IMR-90 (cell line): ENCODE measurements around the gene PDGFC. TPM values are rescaled to one million over a fixed set of nuclear protein-coding genes. Genes with fewer than 3 reads are reported as not detected.

Experiments used
- ATAC-seq: fragments of 200-7000 bp; cut with Tn5 transposase; 2 replicates; pipeline ENCODE4 v1.9.1; 2020; ENCODE audit warnings: low read depth, mild to moderate bottlenecking, moderate library complexity
- BruUV-seq: library from RNA; stranded (reverse); fragments of 400-500 nt; replicated peaks from 2 replicates; lab custom pipeline; 2021; lab: Mats Ljungman, UMichigan
- CTCF ChIA-PET: fragments of 300-600 bp; formaldehyde crosslinking; extraction: SDS; loops from one replicate; lab custom pipeline; 2021; ENCODE audit warnings: antibody characterized with exemption; lab: Yijun Ruan, JAX
- POLR2A ChIA-PET: fragments of 300-600 bp; sonication (Branson Sonifier 250); formaldehyde crosslinking; loops from one replicate; lab custom pipeline; 2022; ENCODE audit warnings: antibody characterized with exemption; ENCODE audit not compliant: unreplicated experiment; lab: Charles Lee
- DNase-seq: peaks from one replicate; pipeline ENCODE4 v3.0.0; 2013
- H2AFZ ChIP-seq: replicated peaks from 2 replicates; pipeline ENCODE3; 2013; ENCODE audit warnings: low read length, mild to moderate bottlenecking; ENCODE audit not compliant: poor library complexity
- H2AK5ac ChIP-seq: 2 replicates; pipeline ENCODE4 v1.6.1; 2013; ENCODE audit warnings: low read depth, low read length, inconsistent platforms
- H2AK9ac ChIP-seq: replicated peaks from 2 replicates; pipeline ENCODE3; 2013; ENCODE audit warnings: mild to moderate bottlenecking, low read depth, low read length, moderate library complexity; ENCODE audit not compliant: poor library complexity
- H2BK120ac ChIP-seq: 2 replicates; pipeline ENCODE4 v1.6.1; 2013; ENCODE audit warnings: low read depth, low read length, inconsistent platforms
- H2BK15ac ChIP-seq: 3 replicates; pipeline ENCODE4 v1.6.1; 2013; ENCODE audit warnings: low read depth, low read length, inconsistent platforms
- H2BK20ac ChIP-seq: 2 replicates; pipeline ENCODE4 v1.6.1; 2013; ENCODE audit warnings: low read depth, mild to moderate bottlenecking, inconsistent platforms, low read length, moderate library complexity
- H2BK5ac ChIP-seq: 2 replicates; pipeline ENCODE4 v1.6.1; 2013; ENCODE audit warnings: mild to moderate bottlenecking, low read depth, low read length, inconsistent platforms; ENCODE audit not compliant: poor library complexity, severe bottlenecking
- H3K14ac ChIP-seq: replicated peaks from 2 replicates; pipeline ENCODE4 v1.6.1; 2013; ENCODE audit warnings: low read depth, low read length, inconsistent platforms
- H3K18ac ChIP-seq: 2 replicates; pipeline ENCODE4 v1.6.1; 2013; ENCODE audit warnings: low read depth, low read length, control low read depth
- H3K23ac ChIP-seq: 2 replicates; pipeline ENCODE4 v1.6.1; 2013; ENCODE audit warnings: low read depth, low read length, inconsistent platforms
- H3K27ac ChIP-seq: 2 replicates; pipeline ENCODE4 v1.5.1; 2013; ENCODE audit warnings: mild to moderate bottlenecking, control low read depth, low read length; ENCODE audit not compliant: insufficient read depth
- H3K27me3 ChIP-seq: 2 replicates; pipeline ENCODE4 v1.6.1; 2013; ENCODE audit warnings: low read length; ENCODE audit not compliant: control insufficient read depth, insufficient read depth
- H3K36me3 ChIP-seq: 2 replicates; pipeline ENCODE4 v1.6.1; 2013; ENCODE audit warnings: low read length, mixed read lengths; ENCODE audit not compliant: control insufficient read depth, insufficient read depth
- H3K4ac ChIP-seq: 2 replicates; pipeline ENCODE4 v1.6.1; 2013; ENCODE audit warnings: low read depth, low read length, inconsistent platforms
- H3K4me1 ChIP-seq: 2 replicates; pipeline ENCODE4 v1.6.1; 2013; ENCODE audit warnings: low read length, mixed read lengths; ENCODE audit not compliant: control insufficient read depth, insufficient read depth
- H3K4me2 ChIP-seq: 2 replicates; pipeline ENCODE4 v1.6.1; 2013; ENCODE audit warnings: low read depth, mild to moderate bottlenecking, control low read depth, low read length, moderate library complexity
- H3K4me3 ChIP-seq: 2 replicates; pipeline ENCODE4 v1.5.1; 2013; ENCODE audit warnings: low read depth, mild to moderate bottlenecking, control low read depth, low read length, moderate library complexity; ENCODE audit not compliant: insufficient read depth
- H3K56ac ChIP-seq: 2 replicates; pipeline ENCODE4 v1.6.1; 2013; ENCODE audit warnings: low read length, inconsistent platforms; ENCODE audit not compliant: insufficient read depth; ENCODE audit errors: extremely low read depth
- H3K79me1 ChIP-seq, 2 experiments: 2 replicates each; pipeline ENCODE4 v1.6.1; 2013; ENCODE audit warnings: low read length in 2 of 2, inconsistent platforms in 1 of 2, low read depth in 1 of 2
- H3K9ac ChIP-seq: 2 replicates; pipeline ENCODE4 v1.6.1; 2013; ENCODE audit warnings: low read depth, low read length, control low read depth
- H3K9me1 ChIP-seq: 2 replicates; pipeline ENCODE4 v1.6.1; 2013; ENCODE audit warnings: low read length, inconsistent platforms; ENCODE audit not compliant: insufficient read depth
- H3K9me3 ChIP-seq: 2 replicates; pipeline ENCODE4 v1.6.1; 2013; ENCODE audit warnings: low read length; ENCODE audit not compliant: control insufficient read depth, insufficient read depth
- H4K20me1 ChIP-seq: 2 replicates; pipeline ENCODE4 v1.6.1; 2013; ENCODE audit warnings: low read length, inconsistent platforms; ENCODE audit not compliant: insufficient read depth
- H4K5ac ChIP-seq: 2 replicates; pipeline ENCODE4 v1.6.1; 2013; ENCODE audit warnings: mild to moderate bottlenecking, low read depth, low read length, control low read depth
- H4K8ac ChIP-seq, 2 experiments: 2 replicates each; pipeline ENCODE4 v1.6.1; 2013; ENCODE audit warnings: low read depth in 2 of 2, low read length in 2 of 2, control low read depth in 1 of 2, inconsistent platforms in 1 of 2
- H4K91ac ChIP-seq: 2 replicates; pipeline ENCODE4 v1.6.1; 2013; ENCODE audit warnings: low read depth, low read length, inconsistent platforms; ENCODE audit not compliant: insufficient read depth
- BHLHE40 ChIP-seq: fragments of 150-350 bp; IDR thresholded peaks from 2 replicates; pipeline ENCODE4 v1.6.1; 2016; ENCODE audit warnings: mild to moderate bottlenecking, low read depth, low read length
- CEBPB ChIP-seq: IDR thresholded peaks from 2 replicates; pipeline ENCODE4 v1.6.1; 2012; ENCODE audit warnings: low read depth, low read length, improper control_type of control experiment
- MAFK ChIP-seq: IDR thresholded peaks from 2 replicates; pipeline ENCODE4 v1.6.1; 2012; ENCODE audit warnings: low read depth, low read length, improper control_type of control experiment
- MXI1 ChIP-seq: IDR thresholded peaks from 2 replicates; pipeline ENCODE4 v1.6.1; 2012; ENCODE audit warnings: low read depth, mild to moderate bottlenecking, low read length, moderate library complexity, borderline replicate concordance
- NFE2L2 ChIP-seq: fragments of 150-350 bp; IDR thresholded peaks from 2 replicates; pipeline ENCODE4 v1.6.1; 2016; ENCODE audit warnings: low read depth, mild to moderate bottlenecking, low read length
- POLR2A ChIP-seq: IDR thresholded peaks from 2 replicates; pipeline ENCODE4 v1.6.1; 2012; ENCODE audit warnings: mild to moderate bottlenecking, low read depth, low read length
- RAD21 ChIP-seq: IDR thresholded peaks from 2 replicates; pipeline ENCODE4 v1.6.1; 2012; ENCODE audit warnings: low read length, improper control_type of control experiment
- WGBS, 2 experiments: methylation state at CpG; one replicate each; pipeline versions ENCODE4 v1.1.5 to v1.1.7; 2013; ENCODE audit warnings: missing lambda C conversion rate in 2 of 2; ENCODE audit not compliant: insufficient read length in 1 of 2; ENCODE audit errors: extremely low coverage in 2 of 2; 5-methylcytosine and 5-hydroxymethylcytosine counted together
- dilution Hi-C: fragments of 300-500 bp; cut with HindIII; formaldehyde crosslinking; loops from one replicate; pipeline ENCODE4 v1.14.3; 2018; ENCODE audit warnings: low sequenced_read_pairs; ENCODE audit not compliant: unreplicated experiment
- in situ Hi-C: fragments of 300-500 bp; cut with MboI; formaldehyde crosslinking; loops from 3 replicates; pipeline ENCODE4 v1.14.3; 2019; ENCODE audit warnings: low sequenced_read_pairs, inconsistent platforms, mixed read lengths
- intact Hi-C: fragments of 100-400 bp; cut with micrococcal nuclease; formaldehyde crosslinking; loops from 2 replicates; pipeline ENCODE4 v1.10.0; 2022
- polyA plus RNA-seq, 3 experiments: library from polyadenylated mRNA; depleted of rRNA; stranded (reverse); fragments of >200 nt; gene quantifications; 2 replicates each; pipeline ENCODE4 v1.2.3, GENCODE V29; 2012; ENCODE audit warnings: low replicate concordance in 1 of 3
- total RNA-seq: library from RNA; depleted of rRNA; stranded (reverse); fragments of >200 nt; gene quantifications from 2 replicates; pipeline ENCODE4 v1.2.3, GENCODE V29; 2012
- TF ChIP-seq, protein P1 (sequence below): fragments of 150-350 bp; IDR thresholded peaks from 2 replicates; pipeline ENCODE4 v1.6.1; 2016; ENCODE audit warnings: low read depth, mild to moderate bottlenecking, low read length, moderate library complexity, borderline replicate concordance
- TF ChIP-seq, protein P2 (sequence below): conservative IDR thresholded peaks from 2 replicates; pipeline ENCODE4 v1.5.1; 2012; ENCODE audit warnings: mild to moderate bottlenecking, low read depth, low read length, improper control_type of control experiment

PDGFC gene
- total and polyA plus RNA-seq, 2 of the 4 experiments (the other 2 are of a cell fraction), result 19.8 to 90.7 TPM

DNA sequence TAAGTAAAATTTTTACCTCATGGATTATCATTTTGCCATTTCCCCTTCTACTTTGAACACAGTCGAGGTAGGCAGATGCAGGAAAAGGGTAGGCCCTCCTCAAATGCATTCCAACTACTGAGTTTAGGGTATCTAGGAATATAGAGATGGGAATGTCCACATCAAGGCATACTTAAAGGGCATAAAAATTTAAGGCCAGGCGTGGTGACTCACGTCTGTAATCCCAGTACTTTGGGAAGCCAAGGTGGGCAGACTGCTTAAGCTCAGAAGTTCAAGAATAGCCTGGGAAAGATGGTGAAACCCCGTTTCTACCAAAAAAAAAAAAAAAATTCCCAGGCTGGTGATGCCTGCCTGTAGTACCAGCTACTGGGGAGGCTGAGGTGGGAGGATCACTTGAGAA is 146.5 kb downstream of the PDGFC start:
- Histone ChIP-seq H3K14ac (no peak overlapping the region), H3K4me3 (no peak overlapping the region), H2BK120ac (no peak overlapping the region), H2AFZ (no peak overlapping the region), H2BK5ac (no peak overlapping the region), H4K20me1 (no peaks in the 10 kb centered on the region), H3K27me3 (no peaks in the 10 kb centered on the region), H3K18ac (no peak overlapping the region), H4K8ac (no peak overlapping the region), H3K79me1 (peaks cover 15 to 19% of the 10 kb centered on the region in 2 experiments; a peak in 3 of 4 replicates), H4K91ac (no peak overlapping the region), H2AK5ac (no peak overlapping the region), H3K9me1 (no peaks in the 10 kb centered on the region), H3K56ac (no peak overlapping the region), H3K4me2 (no peak overlapping the region), H3K4me1 (no peaks in the 10 kb centered on the region; the same call in 1 of the 2 replicates), H3K27ac (no peak overlapping the region), H2BK15ac (no peak overlapping the region), H3K9ac (no peak overlapping the region), H3K23ac (no peak overlapping the region), H2AK9ac (no peak overlapping the region), H4K5ac (no peak overlapping the region), H3K9me3 (no peaks in the 10 kb centered on the region), H3K4ac (no peak overlapping the region), H2BK20ac (no peak overlapping the region), H3K36me3 (no peaks in the 10 kb centered on the region)
- POLR2A ChIA-PET, result interaction anchor here (0.6 kb wide), 1 partner anchor 26 kb away, joined by 3 read pairs; no protein-coding TSS in a partner anchor
- TF ChIP-seq MAFK (no peak), BHLHE40 (no peak), POLR2A (no peak), CEBPB (no peak), RAD21 (no peak), MXI1 (no peak), NFE2L2 (no peak)
- TF ChIP-seq, protein P1, sequence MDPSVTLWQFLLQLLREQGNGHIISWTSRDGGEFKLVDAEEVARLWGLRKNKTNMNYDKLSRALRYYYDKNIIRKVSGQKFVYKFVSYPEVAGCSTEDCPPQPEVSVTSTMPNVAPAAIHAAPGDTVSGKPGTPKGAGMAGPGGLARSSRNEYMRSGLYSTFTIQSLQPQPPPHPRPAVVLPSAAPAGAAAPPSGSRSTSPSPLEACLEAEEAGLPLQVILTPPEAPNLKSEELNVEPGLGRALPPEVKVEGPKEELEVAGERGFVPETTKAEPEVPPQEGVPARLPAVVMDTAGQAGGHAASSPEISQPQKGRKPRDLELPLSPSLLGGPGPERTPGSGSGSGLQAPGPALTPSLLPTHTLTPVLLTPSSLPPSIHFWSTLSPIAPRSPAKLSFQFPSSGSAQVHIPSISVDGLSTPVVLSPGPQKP, result no peak
- TF ChIP-seq, protein P2, sequence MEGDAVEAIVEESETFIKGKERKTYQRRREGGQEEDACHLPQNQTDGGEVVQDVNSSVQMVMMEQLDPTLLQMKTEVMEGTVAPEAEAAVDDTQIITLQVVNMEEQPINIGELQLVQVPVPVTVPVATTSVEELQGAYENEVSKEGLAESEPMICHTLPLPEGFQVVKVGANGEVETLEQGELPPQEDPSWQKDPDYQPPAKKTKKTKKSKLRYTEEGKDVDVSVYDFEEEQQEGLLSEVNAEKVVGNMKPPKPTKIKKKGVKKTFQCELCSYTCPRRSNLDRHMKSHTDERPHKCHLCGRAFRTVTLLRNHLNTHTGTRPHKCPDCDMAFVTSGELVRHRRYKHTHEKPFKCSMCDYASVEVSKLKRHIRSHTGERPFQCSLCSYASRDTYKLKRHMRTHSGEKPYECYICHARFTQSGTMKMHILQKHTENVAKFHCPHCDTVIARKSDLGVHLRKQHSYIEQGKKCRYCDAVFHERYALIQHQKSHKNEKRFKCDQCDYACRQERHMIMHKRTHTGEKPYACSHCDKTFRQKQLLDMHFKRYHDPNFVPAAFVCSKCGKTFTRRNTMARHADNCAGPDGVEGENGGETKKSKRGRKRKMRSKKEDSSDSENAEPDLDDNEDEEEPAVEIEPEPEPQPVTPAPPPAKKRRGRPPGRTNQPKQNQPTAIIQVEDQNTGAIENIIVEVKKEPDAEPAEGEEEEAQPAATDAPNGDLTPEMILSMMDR, result no peak
- ATAC-seq (no peak), DNase-seq (no peak)
- BruUV-seq, result no TSS peak
- dilution Hi-C loops, result no loop called here
- in situ Hi-C loops, result no loop called here
- 100% methylated on average over 1 of the region's 4 CpGs; no CpG with 5 or more reads in 1 of the 2 experiments for WGBS, 2 experiments
- CTCF ChIA-PET, result no interaction called here
- intact Hi-C loops, result no loop called here
